OCI-LY7 (cell line): ENCODE data around the gene KRT3.

Experiments
- EZH2phosphoT487 ChIP-seq: fragments of 200-600 bp; sonication (generic); IDR thresholded peaks from 2 replicates; pipeline ENCODE4 v1.6.1; 2018; ENCODE audit warnings: low read depth, borderline replicate concordance, mild to moderate bottlenecking, mixed run types, antibody characterized with exemption, low read length, moderate library complexity, mixed read lengths
- TF ChIP-seq, protein P1 (sequence below): fragments of 200-600 bp; sonication (generic); conservative IDR thresholded peaks from 2 replicates; pipeline ENCODE4 v1.5.1; 2014; ENCODE audit warnings: mild to moderate bottlenecking, antibody characterized with exemption, low read length, moderate library complexity, mixed read lengths

DNA sequence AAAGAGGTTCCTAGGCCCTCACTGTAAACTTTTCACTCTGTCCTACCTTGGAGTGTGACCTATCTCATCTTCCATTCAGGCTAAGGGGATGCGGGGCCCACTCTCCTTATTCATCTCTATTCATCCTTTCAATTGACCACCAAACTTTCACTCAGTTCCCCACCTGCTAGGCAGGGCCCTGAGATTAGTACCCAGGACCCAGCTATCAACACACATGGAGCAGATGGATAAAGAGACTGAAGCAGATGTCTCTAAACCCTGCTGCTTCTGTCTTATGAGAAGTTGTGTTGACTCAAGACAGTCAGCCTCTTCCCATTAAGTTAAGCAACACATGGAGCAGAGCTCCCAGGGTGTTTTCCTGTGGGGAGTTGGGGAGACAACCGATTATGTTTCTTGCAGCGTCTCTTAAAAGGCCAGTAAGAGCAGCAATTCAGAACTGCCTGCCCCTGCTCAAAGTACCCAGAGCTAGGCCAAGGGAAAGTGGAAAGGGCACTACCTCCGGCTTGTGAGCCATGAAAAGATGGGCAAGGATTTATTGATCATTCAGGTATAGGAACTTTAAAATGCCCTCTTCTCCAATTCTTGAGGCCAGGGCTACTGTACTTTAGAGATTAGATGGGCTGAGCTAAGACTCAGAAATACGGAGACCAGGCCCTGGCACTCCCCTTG, 29.4 kb downstream of the KRT3 start:
- no peak for TF ChIP-seq EZH2phosphoT487
- TF ChIP-seq, protein P1, sequence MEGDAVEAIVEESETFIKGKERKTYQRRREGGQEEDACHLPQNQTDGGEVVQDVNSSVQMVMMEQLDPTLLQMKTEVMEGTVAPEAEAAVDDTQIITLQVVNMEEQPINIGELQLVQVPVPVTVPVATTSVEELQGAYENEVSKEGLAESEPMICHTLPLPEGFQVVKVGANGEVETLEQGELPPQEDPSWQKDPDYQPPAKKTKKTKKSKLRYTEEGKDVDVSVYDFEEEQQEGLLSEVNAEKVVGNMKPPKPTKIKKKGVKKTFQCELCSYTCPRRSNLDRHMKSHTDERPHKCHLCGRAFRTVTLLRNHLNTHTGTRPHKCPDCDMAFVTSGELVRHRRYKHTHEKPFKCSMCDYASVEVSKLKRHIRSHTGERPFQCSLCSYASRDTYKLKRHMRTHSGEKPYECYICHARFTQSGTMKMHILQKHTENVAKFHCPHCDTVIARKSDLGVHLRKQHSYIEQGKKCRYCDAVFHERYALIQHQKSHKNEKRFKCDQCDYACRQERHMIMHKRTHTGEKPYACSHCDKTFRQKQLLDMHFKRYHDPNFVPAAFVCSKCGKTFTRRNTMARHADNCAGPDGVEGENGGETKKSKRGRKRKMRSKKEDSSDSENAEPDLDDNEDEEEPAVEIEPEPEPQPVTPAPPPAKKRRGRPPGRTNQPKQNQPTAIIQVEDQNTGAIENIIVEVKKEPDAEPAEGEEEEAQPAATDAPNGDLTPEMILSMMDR, result no peak
